Epithelial cell of alveolus of lung (primary cell): ENCODE results near the gene PDE6B. TPM values are rescaled to one million over a fixed set of nuclear protein-coding genes. Genes with fewer than 3 reads are reported as not detected.

Experiments used
- total RNA-seq: library from RNA; depleted of rRNA; stranded (reverse); fragments of >200 nt; gene quantifications from 2 replicates; pipeline ENCODE4 v1.2.1, GENCODE V29; 2015

PDE6B gene
- under 0.01 and 1.8 TPM in 2 replicates for total RNA-seq

GRCh38 chr4:624705-625590 lies at the start of gene PDE6B:
Gene PDE6B, plus strand, starts transcription at chr4:625573. Its CDS starts 54 bp downstream, at chr4:625627.

GRCh38 chr4:576245-576821 lies 49.0 kb upstream of the PDE6B start, which contains the start of gene TMEM271:
Gene TMEM271, minus strand, starts transcription at chr4:576295. Its CDS starts 233 bp downstream, at chr4:576062.

GRCh38 chr4:674172-675035 lies 49.0 kb downstream of the PDE6B start, which contains the start of the genes ATP5ME and MYL5:
Gene ATP5ME, minus strand, starts transcription at chr4:674276. Its CDS starts 29 bp downstream, at chr4:674247.
Gene MYL5, plus strand, starts transcription at chr4:674542. Its CDS starts 3,485 bp downstream, at chr4:678027.

GRCh38 chr4:688854-689681 lies 63.7 kb downstream of the PDE6B start, which contains the start of gene SLC49A3:
Gene SLC49A3, minus strand, starts transcription at chr4:689151. Its CDS starts 24 bp downstream, at chr4:689127.

DNA sequence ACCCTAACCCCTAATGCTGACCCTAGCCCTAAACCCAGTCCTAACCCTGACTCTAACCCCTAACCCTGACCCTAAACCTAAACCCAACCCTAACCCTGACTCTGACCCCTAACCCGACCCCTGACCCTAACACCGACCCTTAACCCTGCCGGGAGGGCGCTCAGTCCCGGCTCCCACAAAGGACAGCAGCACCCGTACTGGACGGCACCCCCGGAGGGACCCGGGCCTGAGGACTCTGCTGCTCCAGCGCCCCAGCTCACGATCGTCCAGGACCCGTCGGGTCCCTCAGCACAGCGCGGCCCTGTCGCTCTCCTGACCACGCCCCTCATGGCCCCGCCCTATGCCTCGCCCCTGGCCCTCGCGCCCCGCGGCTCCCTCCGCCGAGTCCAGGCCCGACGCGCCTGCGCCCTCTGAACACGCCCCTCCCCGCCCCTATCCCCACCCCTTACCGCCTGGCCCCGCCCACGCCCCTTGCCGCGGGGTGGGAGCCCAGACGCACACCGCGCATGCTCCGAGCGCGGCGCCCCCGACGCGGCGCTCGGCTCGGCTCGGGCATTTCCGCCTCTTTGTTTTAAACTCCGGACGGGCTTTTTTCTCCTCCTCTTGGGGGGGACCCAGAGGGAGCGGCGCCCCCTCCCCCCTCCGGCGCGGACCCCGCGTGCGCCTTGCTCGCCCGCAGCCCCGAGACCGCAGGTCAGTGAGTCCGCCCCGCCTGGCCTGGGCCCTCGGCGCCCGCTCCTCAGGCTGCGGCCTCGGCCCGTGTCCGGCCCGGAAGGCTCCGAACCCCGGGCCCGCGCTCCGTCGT lies 80.1 kb downstream of the PDE6B start, which contains the start of gene PCGF3:
Gene PCGF3 (plus strand): TSS at position 555 of the 805 bp plus-strand sequence. CDS start 27,849 bp downstream, outside the sequence.

Other genes with a start within 250 kb of the PDE6B start
- 11.0 and 13.3 TPM in 2 replicates for gene ZNF721, start 126.4 kb upstream of the PDE6B start, total RNA-seq
- 25.5 and 32.9 TPM in 2 replicates for gene PIGG, start 126.4 kb upstream of the PDE6B start, total RNA-seq
- gene TMEM271, start 49.3 kb upstream of the PDE6B start, total RNA-seq, result not detected in 2 replicates
- gene ATP5ME, start 48.7 kb downstream of the PDE6B start, total RNA-seq, result 74.6 and 179 TPM in 2 replicates
- 2.1 and 7.5 TPM in 2 replicates for gene MYL5, start 49.0 kb downstream of the PDE6B start, total RNA-seq
- gene SLC49A3, start 63.6 kb downstream of the PDE6B start, total RNA-seq, result 4.6 and 12.5 TPM in 2 replicates
- gene PCGF3, start 80.3 kb downstream of the PDE6B start, total RNA-seq, result 30.6 and 49.3 TPM in 2 replicates
- 0.24 TPM in 1 of 2 replicates, not detected in the other for gene CPLX1, start 200.6 kb downstream of the PDE6B start, total RNA-seq